HG03565 (cell line): ENCODE data around the gene EGF.

Experiments used
- ATAC-seq: cut with Tn5 transposase; IDR thresholded peaks from one replicate; pipeline ENCODE4 v1.9.1; 2021; ENCODE audit warnings: mild to moderate bottlenecking, moderate library complexity; ENCODE audit not compliant: unreplicated experiment

Gene EGF

GRCh38 chr4:109957227-109957626 lies 44.5 kb downstream of the EGF start:
- ATAC-seq: no peak

GRCh38 chr4:109959195-109959594 lies 46.5 kb downstream of the EGF start:
- no peak for ATAC-seq

- no peak for ATAC-seq
Observed at GRCh38 chr4:109962401-109962800, 49.7 kb downstream of the EGF start.

GRCh38 chr4:109966891-109967481 lies 54.3 kb downstream of the EGF start:
- ATAC-seq: no peak

- peak; percentile 43 for ATAC-seq
Observed at GRCh38 chr4:109967798-109968520, 55.3 kb downstream of the EGF start.

- ATAC-seq: no peak
Observed at GRCh38 chr4:109969087-109969486, 56.4 kb downstream of the EGF start.

GRCh38 chr4:109969919-109970318 lies 57.2 kb downstream of the EGF start:
- ATAC-seq: no peak

- ATAC-seq: no peak
Observed at GRCh38 chr4:109972786-109973528, 60.3 kb downstream of the EGF start.

GRCh38 chr4:109973529-109973905 lies 60.8 kb downstream of the EGF start:
- ATAC-seq: no peak

GRCh38 chr4:109976189-109976588 lies 63.5 kb downstream of the EGF start:
- ATAC-seq: no peak

- no peak for ATAC-seq
Observed at GRCh38 chr4:109977854-109978501, 65.3 kb downstream of the EGF start.

GRCh38 chr4:109978704-109979454 lies 66.2 kb downstream of the EGF start:
- ATAC-seq: no peak

- ATAC-seq: no peak
Observed at GRCh38 chr4:109979920-109980717, 67.4 kb downstream of the EGF start.

- ATAC-seq: no peak
Observed at GRCh38 chr4:109981936-109982335, 69.3 kb downstream of the EGF start.

GRCh38 chr4:109982521-109982920 lies 69.8 kb downstream of the EGF start:
- no peak for ATAC-seq

GRCh38 chr4:109985993-109986974 lies 73.6 kb downstream of the EGF start:
- no peak for ATAC-seq

- no peak for ATAC-seq
Observed at GRCh38 chr4:109989044-109989443, 76.4 kb downstream of the EGF start.

- no peak for ATAC-seq
Observed at GRCh38 chr4:109989618-109990017, 76.9 kb downstream of the EGF start.
